ENCODE measurements around the gene USP28.
"Not testable (repeated sequence)": the region's sequence is repeated elsewhere in the genome, so short reads cannot be mapped to it uniquely, and the experiment has no call there.

The USP28 gene

GRCh38 chr11:113773092-113773415 is 102.3 kb downstream of the USP28 start:
- ATAC-seq = no peak

DNA sequence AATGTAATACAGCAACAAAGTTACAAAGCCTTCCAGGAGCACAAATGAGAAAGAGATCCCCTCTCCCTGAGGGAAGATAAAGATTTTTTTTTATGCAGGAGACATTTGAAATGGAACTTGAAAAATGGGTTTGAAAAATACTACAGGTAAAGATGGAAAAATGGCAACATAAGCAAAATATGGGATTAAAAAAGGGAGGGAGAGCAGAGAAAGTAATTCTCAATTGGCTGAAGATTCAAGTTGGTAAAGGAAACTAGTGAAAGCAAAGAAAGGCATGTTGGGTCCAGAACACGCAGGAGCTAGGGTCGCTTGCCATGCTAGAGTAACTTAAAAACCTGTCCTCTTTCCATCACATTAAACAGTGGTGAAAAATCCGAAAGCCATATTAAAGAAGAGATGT is 103.4 kb downstream of the USP28 start:
- no peak for ATAC-seq

DNA sequence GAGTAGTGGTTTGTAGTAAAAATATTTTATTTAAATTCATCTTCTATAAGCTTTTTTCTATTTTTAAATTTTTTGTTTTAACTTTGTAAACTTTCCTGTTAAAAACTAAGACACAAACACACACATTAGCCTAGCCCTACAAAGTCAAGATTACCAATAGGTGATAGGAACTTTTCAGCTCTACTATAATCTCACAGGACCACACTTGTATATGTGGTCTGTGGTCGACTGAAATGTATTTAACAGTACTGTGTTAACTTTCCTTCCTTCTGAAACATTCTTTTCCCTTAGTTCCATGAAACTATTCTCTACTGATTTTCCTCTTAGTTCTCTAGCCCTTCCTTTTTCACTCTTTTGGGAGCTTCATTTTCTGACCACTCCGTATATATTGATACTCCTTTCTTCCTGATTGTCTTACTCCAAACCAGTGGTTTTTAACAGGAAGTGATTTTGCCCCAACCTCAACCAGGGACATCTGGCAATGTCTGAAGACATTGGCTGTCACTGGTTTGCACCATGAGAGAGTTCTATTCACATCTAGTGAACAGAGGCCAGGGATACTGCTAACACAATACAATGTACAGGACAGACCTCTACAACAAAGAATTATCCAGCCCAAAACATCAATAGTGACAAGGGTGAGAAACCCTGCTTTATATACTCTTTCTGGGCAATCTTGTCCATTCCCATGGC is 110.7 kb downstream of the USP28 start:
- no peak for ATAC-seq

DNA sequence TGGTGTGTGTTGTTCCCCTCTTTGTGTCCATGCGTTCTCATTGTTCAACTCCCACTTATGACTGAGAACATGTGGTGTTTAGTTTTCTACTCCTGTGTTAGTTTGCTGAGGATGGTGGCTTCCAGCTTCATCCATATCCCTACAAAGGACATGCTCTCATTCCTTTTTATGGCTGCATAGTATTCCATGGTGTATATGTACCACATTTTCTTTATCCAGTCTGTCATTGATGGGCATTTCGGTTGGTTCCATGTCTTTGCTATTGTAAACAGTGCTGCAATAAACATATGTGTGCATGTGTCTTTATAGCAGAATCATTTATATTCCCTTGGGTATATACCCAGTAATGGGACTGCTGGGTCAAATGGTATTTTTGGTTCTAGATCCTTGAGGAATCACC is 112.3 kb downstream of the USP28 start:
- ATAC-seq = not testable (repeated sequence)

DNA sequence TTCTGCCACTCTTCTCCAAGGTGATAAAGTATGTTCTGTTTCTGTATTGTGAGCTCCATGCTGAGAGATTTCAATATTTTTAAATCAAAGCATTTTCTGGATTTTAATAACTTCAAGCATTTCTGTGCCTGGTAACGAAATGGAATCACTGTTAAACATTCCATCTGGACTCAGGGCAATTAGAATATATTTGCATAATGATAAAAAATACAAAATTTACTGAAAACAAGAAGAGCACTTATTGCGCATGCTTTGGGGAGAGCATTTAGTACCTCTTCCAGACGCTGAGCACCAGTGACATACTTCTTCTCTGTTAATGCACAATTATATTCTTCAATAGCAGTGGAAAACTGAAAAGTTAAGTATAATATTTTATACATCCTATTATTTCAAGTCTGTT is 115.1 kb downstream of the USP28 start:
- no peak for ATAC-seq

DNA sequence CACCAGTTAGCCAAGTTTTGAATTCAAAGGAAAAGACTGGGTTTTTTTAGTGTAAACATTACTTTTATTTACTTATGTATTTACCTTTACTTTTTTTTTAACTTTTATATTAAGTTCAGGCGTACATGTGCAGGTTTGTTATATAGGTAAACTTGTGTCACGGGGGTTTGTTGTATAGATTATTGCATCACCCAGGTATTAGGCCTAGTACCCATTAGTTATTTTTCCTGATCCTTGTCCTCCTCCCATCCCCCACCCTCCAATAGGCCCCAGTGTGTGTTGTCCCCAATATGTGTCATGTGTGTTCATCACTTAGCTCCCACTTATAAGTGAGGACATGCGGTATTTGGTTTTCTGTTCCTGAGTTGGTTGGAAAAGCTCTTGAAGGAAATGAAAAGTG is 122.4 kb downstream of the USP28 start:
- no peak for ATAC-seq

Measured in activated CD4-positive, CD25-positive, alpha-beta regulatory T cell treated with anti-CD3 and anti-CD28 coated beads, Interleukin-2, amount 50 U/mL, for 24 hours (primary cell).